GM21576 (cell line): ENCODE results near the gene ST6GAL2.

Experiments used
- ATAC-seq: cut with Tn5 transposase; IDR thresholded peaks from one replicate; pipeline ENCODE4 v1.9.1; 2021; ENCODE audit warnings: mild to moderate bottlenecking, moderate library complexity; ENCODE audit not compliant: unreplicated experiment

Gene ST6GAL2

DNA sequence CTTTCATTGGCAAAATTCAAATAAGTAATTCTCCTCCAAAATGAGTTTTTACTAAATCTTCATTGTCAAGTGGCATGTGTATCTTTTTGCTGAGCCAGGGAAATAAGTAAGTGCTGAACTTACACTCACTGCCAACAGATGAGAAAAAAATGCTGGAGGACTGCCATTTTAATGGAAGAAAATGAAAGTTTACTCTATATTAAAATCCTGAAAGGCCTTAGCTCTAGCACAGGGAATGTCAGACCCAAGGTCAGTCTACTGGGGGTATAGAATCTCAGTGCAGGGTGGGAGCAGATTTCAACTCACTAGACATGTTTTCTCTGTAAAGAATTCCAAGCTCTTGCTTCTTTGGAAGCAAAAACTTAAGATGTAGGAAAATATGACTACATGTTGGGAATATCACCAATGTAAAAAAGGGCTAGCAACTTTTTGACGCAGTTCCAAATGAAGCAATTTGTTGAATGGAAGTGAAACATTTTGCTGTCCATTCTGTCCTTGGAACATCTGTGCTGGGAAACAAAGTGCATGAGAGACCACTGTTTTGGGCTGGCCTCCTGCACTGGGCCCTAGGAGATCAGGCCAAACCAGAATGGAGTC lies 127.0 kb downstream of the ST6GAL2 start:
- no peak for ATAC-seq
